ENCODE results near the gene CCNB1IP1. TPM values are rescaled to one million over a fixed set of nuclear protein-coding genes. Genes with fewer than 3 reads are reported as not detected.

Gene CCNB1IP1
- polyA plus RNA-seq, 1 of the 3 experiments (the other 2 are of a cell fraction) = 35.4 TPM

DNA sequence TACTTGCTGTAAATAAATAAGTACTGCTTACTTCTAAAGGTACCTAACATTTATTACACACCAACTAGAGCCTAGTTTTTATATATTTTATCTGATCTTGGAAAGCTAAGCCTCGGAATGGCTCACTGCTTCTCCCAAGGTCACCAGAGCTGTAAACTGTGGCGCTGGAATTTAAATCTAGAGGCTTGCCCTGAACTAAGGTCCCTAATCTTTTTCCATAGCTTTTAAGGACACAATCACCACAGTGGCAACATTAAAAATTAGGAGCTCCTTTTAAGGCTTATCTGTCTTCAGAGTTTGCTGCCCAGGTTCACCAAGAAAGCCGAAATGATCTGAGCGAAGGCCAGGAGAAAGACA is 670 bp downstream of the CCNB1IP1 start (continued):
- no peak for TF ChIP-seq NRF1 (IDR thresholded peaks at IDR 0.05; ENCODE audit: low read depth, low read length)
- no peak for TF ChIP-seq RFX5 (IDR thresholded peaks at IDR 0.05; ENCODE audit: low read length)
- no peak for TF ChIP-seq SMC3 (IDR thresholded peaks at IDR 0.05; ENCODE audit: low read depth, low read length)
- TF ChIP-seq, protein P1, sequence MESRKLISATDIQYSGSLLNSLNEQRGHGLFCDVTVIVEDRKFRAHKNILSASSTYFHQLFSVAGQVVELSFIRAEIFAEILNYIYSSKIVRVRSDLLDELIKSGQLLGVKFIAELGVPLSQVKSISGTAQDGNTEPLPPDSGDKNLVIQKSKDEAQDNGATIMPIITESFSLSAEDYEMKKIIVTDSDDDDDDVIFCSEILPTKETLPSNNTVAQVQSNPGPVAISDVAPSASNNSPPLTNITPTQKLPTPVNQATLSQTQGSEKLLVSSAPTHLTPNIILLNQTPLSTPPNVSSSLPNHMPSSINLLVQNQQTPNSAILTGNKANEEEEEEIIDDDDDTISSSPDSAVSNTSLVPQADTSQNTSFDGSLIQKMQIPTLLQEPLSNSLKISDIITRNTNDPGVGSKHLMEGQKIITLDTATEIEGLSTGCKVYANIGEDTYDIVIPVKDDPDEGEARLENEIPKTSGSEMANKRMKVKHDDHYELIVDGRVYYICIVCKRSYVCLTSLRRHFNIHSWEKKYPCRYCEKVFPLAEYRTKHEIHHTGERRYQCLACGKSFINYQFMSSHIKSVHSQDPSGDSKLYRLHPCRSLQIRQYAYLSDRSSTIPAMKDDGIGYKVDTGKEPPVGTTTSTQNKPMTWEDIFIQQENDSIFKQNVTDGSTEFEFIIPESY (IDR thresholded peaks at IDR 0.05; ENCODE audit: borderline replicate concordance, low read depth) = no peak
- no peak for TF ChIP-seq FOSL2 (IDR thresholded peaks at IDR 0.05; ENCODE audit: borderline replicate concordance, low read depth)
- TF ChIP-seq JUND (IDR thresholded peaks at IDR 0.05) = no peak

DNA sequence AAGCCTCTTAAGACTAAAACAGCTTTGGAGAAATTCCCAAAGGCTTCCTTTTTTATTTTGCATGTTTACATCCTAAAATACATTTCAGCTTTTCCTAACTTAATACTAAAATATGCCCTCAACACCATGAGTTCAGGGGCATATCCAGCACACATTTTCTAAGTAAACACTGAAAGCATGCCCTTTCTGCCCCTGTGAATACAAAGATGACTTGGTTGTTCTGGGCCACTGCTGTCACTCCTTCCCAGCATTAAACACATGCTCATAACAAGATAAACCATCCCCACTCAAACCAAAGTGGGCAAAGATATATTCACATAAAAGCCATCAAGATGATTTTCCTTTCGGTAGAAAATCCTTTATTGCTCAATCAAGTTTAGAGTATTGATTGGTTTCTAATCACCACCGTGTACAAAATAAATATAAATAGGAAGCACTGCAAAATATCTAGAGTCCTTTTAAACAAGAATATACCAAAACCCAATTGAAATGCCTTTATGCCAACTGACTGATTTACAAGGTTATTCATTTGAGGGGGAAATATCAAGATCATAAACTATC is 1.9 kb downstream of the CCNB1IP1 start:
- peak overlapping the region; percentile 37 for H3K4me2 ChIP-seq
- POLR2A ChIA-PET = interaction anchor here (1.7 kb wide), 1 partner anchor 12 kb away, joined by 14 read pairs; the partner anchor contains the start of gene PARP2
- no peak for TF ChIP-seq NRF1 (IDR thresholded peaks at IDR 0.05; ENCODE audit: low read depth, low read length)
- peak; percentile 29; the same call in 1 of the 2 replicates for TF ChIP-seq MXI1 (IDR thresholded peaks at IDR 0.05; ENCODE audit: low read depth, low read length)
- H3K36me3 ChIP-seq (replicated peaks in 1 of 2; ENCODE audit: control insufficient read depth in 1 of 2, insufficient read depth in 2 of 2, low read length in 1 of 2) = peaks cover 21 to 23% of the 10 kb centered on the region in 2 experiments
- WGBS (ENCODE audit: low lambda C conversion rate) = 49% methylated on average over 2 of the region's 2 CpGs
- H4K20me1 ChIP-seq (ENCODE audit: insufficient read depth) = peaks cover 7% of the 10 kb centered on the region; the same call in 1 of the 2 replicates
- no peaks in the 10 kb centered on the region for H3K9me2 ChIP-seq
- CTCF ChIA-PET = interaction anchor here (1.1 to 6.1 kb wide), 4 partner anchors 11 to 360 kb away, joined by 3 to 70 read pairs (median 8); no protein-coding TSS in a partner anchor
- H3F3A ChIP-seq (replicated peaks; ENCODE audit: insufficient read depth) = peaks cover 25% of the 10 kb centered on the region
- H3K9me3 ChIP-seq = no peaks in the 10 kb centered on the region
- DNase-seq = no peak
- no peak overlapping the region for H3K27ac ChIP-seq (ENCODE audit: low read depth in 2 of 2, low read length in 1 of 2)
- peaks cover 0 to 5% of the 10 kb centered on the region in 2 experiments; a peak in 2 of 4 replicates for H3K4me1 ChIP-seq (ENCODE audit: control insufficient read depth in 1 of 2, insufficient read depth in 2 of 2, low read depth in 1 of 2, low read length in 1 of 2)
- H3K79me2 ChIP-seq (ENCODE audit: insufficient read depth) = peaks cover 62% of the 10 kb centered on the region
- no peaks in the 10 kb centered on the region for H3K27me3 ChIP-seq (ENCODE audit: insufficient read depth)
- 0 out of 2 replicates have a peak overlapping the region, but pooled peaks have one; percentile 6 for H3K9ac ChIP-seq
- H3K4me3 ChIP-seq (ENCODE audit: low read depth in 2 of 2, low read length in 1 of 2) = peak overlapping the region in 1 of 2 experiments; percentile 21; a peak in 1 of 4 replicates
- H2AFZ ChIP-seq (ENCODE audit: low read depth) = no peak overlapping the region

DNA sequence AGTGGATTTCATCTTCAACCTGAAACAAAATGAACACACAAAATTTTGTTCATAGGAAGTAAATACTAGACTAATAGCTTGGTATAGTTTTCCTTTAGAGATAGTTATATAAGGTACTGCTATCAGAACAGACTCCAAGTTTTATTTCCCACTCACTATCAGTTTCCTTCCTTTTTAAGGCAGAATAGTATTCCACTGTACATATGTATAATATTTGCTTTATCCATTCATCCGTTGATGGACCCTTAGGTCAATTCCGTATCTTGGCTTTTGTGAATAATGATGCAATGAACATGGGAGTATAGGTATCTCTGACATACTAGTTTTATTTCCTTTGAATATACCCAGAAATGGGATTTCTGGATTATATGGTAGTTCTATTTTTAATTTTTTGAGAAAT is 3.7 kb downstream of the CCNB1IP1 start:
- Histone ChIP-seq H3K27me3 (ENCODE audit: insufficient read depth) (no peaks in the 10 kb centered on the region), H2AFZ (ENCODE audit: low read depth) (no peak overlapping the region), H3K9me3 (no peaks in the 10 kb centered on the region), H3K4me3 (ENCODE audit: low read depth in 2 of 2, low read length in 1 of 2) (no peak overlapping the region), H4K20me1 (ENCODE audit: insufficient read depth) (peaks cover 7% of the 10 kb centered on the region; the same call in 1 of the 2 replicates), H3K36me3 (replicated peaks in 1 of 2; ENCODE audit: control insufficient read depth in 1 of 2, insufficient read depth in 2 of 2, low read length in 1 of 2) (peaks cover 32 to 37% of the 10 kb centered on the region in 2 experiments), H3K9me2 (no peaks in the 10 kb centered on the region), H3K79me2 (ENCODE audit: insufficient read depth) (peaks cover 67% of the 10 kb centered on the region), H3K27ac (ENCODE audit: low read depth in 2 of 2, low read length in 1 of 2) (no peak overlapping the region), H3F3A (replicated peaks; ENCODE audit: insufficient read depth) (peaks cover 29% of the 10 kb centered on the region), H3K9ac (no peak overlapping the region), H3K4me1 (ENCODE audit: control insufficient read depth in 1 of 2, insufficient read depth in 2 of 2, low read depth in 1 of 2, low read length in 1 of 2) (peaks cover 0 to 5% of the 10 kb centered on the region in 2 experiments; a peak in 2 of 4 replicates), H3K4me2 (no peak overlapping the region)
- CTCF ChIA-PET = interaction anchor here (5.6 to 6.1 kb wide), 2 partner anchors 23 to 279 kb away, joined by 19 to 70 read pairs; partner anchors contain the start of gene TTC5
- POLR2A ChIA-PET = interaction anchor here (1.9 kb wide), 1 partner anchor 14 kb away, joined by 5 read pairs; the partner anchor contains the start of gene PARP2
- 98% methylated on average over 2 of the region's 2 CpGs for WGBS (ENCODE audit: low lambda C conversion rate)
- TF ChIP-seq FOXJ3 (CRISPR knock-in tag; IDR thresholded peaks at IDR 0.05) = no peak
- TF ChIP-seq GABPA (IDR thresholded peaks at IDR 0.05; ENCODE audit: low read depth) = no peak
- no peak for TF ChIP-seq FOXM1 (IDR thresholded peaks at IDR 0.05; ENCODE audit: low read depth)
- TF ChIP-seq RXRA (IDR thresholded peaks at IDR 0.05; ENCODE audit: borderline replicate concordance, low read depth) = no peak
- TF ChIP-seq, protein P2, sequence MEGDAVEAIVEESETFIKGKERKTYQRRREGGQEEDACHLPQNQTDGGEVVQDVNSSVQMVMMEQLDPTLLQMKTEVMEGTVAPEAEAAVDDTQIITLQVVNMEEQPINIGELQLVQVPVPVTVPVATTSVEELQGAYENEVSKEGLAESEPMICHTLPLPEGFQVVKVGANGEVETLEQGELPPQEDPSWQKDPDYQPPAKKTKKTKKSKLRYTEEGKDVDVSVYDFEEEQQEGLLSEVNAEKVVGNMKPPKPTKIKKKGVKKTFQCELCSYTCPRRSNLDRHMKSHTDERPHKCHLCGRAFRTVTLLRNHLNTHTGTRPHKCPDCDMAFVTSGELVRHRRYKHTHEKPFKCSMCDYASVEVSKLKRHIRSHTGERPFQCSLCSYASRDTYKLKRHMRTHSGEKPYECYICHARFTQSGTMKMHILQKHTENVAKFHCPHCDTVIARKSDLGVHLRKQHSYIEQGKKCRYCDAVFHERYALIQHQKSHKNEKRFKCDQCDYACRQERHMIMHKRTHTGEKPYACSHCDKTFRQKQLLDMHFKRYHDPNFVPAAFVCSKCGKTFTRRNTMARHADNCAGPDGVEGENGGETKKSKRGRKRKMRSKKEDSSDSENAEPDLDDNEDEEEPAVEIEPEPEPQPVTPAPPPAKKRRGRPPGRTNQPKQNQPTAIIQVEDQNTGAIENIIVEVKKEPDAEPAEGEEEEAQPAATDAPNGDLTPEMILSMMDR (IDR thresholded peaks at IDR 0.05) = no peak
- no peak for TF ChIP-seq RCOR1 (IDR thresholded peaks at IDR 0.05; ENCODE audit: low read length)
- TF ChIP-seq, protein P3, sequence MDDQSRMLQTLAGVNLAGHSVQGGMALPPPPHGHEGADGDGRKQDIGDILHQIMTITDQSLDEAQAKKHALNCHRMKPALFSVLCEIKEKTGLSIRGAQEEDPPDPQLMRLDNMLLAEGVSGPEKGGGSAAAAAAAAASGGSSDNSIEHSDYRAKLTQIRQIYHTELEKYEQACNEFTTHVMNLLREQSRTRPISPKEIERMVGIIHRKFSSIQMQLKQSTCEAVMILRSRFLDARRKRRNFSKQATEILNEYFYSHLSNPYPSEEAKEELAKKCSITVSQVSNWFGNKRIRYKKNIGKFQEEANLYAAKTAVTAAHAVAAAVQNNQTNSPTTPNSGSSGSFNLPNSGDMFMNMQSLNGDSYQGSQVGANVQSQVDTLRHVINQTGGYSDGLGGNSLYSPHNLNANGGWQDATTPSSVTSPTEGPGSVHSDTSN (IDR thresholded peaks at IDR 0.05) = no peak
- no peak for TF ChIP-seq SMC3 (IDR thresholded peaks at IDR 0.05; ENCODE audit: low read depth, low read length)
- no peak for DNase-seq
